Stomach smooth muscle (tissue), 2 donors: ENCODE measurements around the gene KCNV2.

Source experiments
- H3K27ac ChIP-seq: one replicate; pipeline ENCODE4 v1.7.0; 2013; ENCODE audit warnings: mild to moderate bottlenecking, low read length, inconsistent platforms
- H3K27me3 ChIP-seq, 2 donors: one replicate each; pipeline ENCODE4 v1.7.0; 2013; ENCODE audit warnings: low read length in 2 of 2; ENCODE audit not compliant: insufficient read depth in 2 of 2, control insufficient read depth in 1 of 2
- H3K36me3 ChIP-seq, 2 donors: one replicate each; pipeline ENCODE4 v1.7.0; 2013; ENCODE audit warnings: low read length in 2 of 2; ENCODE audit not compliant: control insufficient read depth in 2 of 2, insufficient read depth in 2 of 2
- H3K4me1 ChIP-seq: one replicate; pipeline ENCODE4 v1.7.0; 2013; ENCODE audit warnings: low read length; ENCODE audit not compliant: control insufficient read depth, insufficient read depth
- H3K4me3 ChIP-seq, 2 donors: one replicate each; pipeline ENCODE4 v1.7.0; 2013; ENCODE audit warnings: low read length in 2 of 2
- H3K9ac ChIP-seq, 2 donors: one replicate each; pipeline ENCODE4 v1.7.0; 2013; ENCODE audit warnings: low read length in 2 of 2, mild to moderate bottlenecking in 1 of 2
- H3K9me3 ChIP-seq, 2 donors: one replicate each; pipeline ENCODE4 v1.7.0; 2013; ENCODE audit warnings: low read length in 2 of 2; ENCODE audit not compliant: control insufficient read depth in 2 of 2
- donor health status: healthy.
- donor health status: Pancreatic carcinoma.

Gene KCNV2

DNA sequence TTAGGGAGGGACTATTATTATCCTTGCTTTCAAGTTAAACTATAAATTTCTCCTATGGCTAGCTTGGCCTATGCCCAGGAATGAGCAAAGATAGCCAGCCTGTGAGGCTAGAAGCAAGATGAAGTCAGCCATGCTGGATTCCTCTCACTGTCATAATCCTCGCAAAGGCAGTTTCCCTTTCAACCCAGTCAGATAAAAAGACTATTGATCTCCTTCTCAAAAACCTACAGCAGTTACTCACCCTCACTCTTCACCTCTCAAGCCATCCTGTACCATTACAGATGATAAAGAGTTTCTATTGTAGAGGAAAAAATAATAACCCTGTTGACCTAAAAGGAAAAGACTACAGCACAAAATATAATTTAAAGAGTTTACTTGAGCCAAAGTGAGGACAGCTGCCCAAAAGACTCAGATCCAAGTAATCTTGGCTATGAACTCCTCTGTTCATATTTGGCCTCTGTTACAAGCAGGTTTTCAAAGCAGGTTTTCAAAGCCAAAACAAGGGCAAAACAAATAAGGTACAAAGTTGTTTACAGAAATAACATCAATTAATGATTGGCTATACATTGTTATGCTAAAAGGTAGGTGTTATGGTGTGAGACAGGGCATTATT, 41.7 kb downstream of the KCNV2 start:
- H3K27me3 ChIP-seq = no peaks in the 10 kb centered on the region
- H3K9me3 ChIP-seq = no peaks in the 10 kb centered on the region
- no peak overlapping the region for H3K9ac ChIP-seq
- H3K36me3 ChIP-seq = peaks cover 0 to 3% of the 10 kb centered on the region in 2 donors
- H3K4me3 ChIP-seq = no peak overlapping the region
- no peak overlapping the region for H3K27ac ChIP-seq
- H3K4me1 ChIP-seq = no peaks in the 10 kb centered on the region

GRCh38 chr9:2761424-2761823, 44.1 kb downstream of the KCNV2 start:
- no peak overlapping the region for H3K27ac ChIP-seq
- H3K4me3 ChIP-seq = no peak overlapping the region
- peaks cover 0 to 3% of the 10 kb centered on the region in 2 donors for H3K36me3 ChIP-seq
- no peak overlapping the region for H3K9ac ChIP-seq
- no peaks in the 10 kb centered on the region for H3K27me3 ChIP-seq
- no peaks in the 10 kb centered on the region for H3K4me1 ChIP-seq
- H3K9me3 ChIP-seq = no peaks in the 10 kb centered on the region

DNA sequence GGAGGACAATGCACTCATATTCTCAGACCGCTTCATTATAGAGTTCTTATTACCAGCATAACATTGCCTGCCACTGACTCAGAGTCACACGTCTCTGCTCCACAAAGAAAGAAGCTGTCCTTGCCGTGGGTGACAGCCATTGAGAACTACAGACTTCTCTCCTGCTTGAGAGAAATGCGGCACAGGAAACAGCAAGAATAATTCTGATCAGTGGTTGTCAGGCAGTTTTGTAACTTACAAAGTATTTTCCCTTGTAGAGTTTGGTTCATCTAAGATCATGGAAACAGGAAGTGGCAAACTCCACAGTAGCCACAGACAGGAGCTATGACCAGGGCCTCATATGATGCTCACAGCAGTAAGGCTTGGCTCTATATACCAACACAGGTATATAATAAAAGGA, 47.0 kb downstream of the KCNV2 start:
- peaks cover 4 to 7% of the 10 kb centered on the region in 2 donors for H3K36me3 ChIP-seq
- H3K27me3 ChIP-seq = no peaks in the 10 kb centered on the region
- H3K9ac ChIP-seq = no peak overlapping the region
- H3K27ac ChIP-seq = no peak overlapping the region
- no peaks in the 10 kb centered on the region for H3K9me3 ChIP-seq
- no peaks in the 10 kb centered on the region for H3K4me1 ChIP-seq
- H3K4me3 ChIP-seq = no peak overlapping the region

DNA sequence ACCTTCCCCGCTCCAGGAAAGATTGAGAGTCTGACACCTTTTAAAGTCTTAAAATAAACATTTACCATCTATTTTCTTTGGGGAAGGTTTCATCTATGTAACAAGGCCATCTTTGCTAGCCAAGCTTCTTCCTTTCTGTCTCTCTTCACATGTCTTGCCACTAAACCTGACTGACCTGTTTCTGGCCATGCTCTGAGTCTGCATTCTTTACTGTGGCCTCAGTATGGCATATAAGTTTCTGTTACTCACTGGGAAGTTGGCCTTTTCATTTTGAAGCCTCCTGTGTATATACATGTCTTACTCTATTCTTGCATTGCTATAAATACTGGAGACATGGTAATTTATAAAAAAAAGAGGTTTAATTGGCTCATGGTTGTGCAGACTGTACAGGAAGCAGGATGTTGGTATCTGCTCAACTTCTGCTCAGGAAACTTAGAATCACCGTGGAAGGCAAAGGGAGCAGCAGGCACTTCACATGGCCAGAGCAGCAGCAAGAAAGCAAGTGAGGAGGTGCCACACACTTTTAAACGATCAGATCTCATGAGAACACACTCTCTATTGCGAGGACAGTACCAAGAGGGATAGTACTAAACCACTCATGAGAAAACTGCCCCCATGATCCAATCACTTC, 48.1 kb downstream of the KCNV2 start:
- Histone ChIP-seq H3K27me3 (no peaks in the 10 kb centered on the region), H3K36me3 (peaks cover 7 to 11% of the 10 kb centered on the region in 2 donors), H3K27ac (no peak overlapping the region), H3K9me3 (no peaks in the 10 kb centered on the region), H3K9ac (no peak overlapping the region), H3K4me1 (no peaks in the 10 kb centered on the region), H3K4me3 (no peak overlapping the region)

DNA sequence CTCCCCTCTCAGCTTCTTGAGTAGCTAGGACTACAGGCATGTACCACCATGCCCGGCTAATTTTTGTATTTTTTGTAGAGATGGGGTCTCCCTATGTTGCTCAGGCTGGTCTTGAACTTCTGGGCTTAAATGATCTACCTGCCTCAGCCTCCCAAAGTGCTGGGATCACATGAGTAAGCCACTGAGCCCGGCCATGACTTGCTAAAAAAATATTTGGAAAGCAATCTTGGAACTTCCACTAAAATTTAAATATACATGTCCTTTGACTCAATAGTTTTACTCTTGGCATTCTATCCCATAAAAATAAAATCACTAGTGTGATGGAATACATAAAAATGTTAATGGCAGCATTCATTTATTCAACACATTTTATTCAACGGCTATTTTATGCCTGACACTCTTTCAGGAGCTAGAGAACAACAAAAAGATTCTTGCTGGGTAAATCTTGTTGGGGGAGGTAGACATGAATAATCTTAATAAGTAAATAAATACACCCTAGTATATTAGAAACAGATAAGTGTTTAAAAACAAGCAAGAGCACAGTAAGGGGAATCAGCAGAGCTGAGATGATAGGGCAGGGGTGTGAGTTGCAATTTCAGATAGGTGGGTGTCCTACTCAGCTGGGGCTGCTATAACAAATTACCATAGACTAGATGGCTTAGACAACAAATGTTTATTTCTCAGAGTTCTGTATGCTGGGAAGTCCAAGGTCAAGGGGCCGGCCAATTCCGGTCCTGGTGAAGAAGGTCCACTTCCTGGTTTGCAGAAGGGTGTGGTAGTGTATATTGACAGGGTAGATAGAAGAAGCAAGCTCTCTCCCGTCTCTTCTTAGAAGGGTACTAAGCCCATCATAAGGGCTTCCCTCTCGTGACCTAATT, 50.7 kb downstream of the KCNV2 start:
- no peaks in the 10 kb centered on the region for H3K27me3 ChIP-seq
- H3K4me3 ChIP-seq = no peak overlapping the region
- no peaks in the 10 kb centered on the region for H3K4me1 ChIP-seq
- H3K9ac ChIP-seq = no peak overlapping the region
- peaks cover 2 to 3% of the 10 kb centered on the region in 2 donors for H3K9me3 ChIP-seq
- peaks cover 9 to 18% of the 10 kb centered on the region in 2 donors for H3K36me3 ChIP-seq
- no peak overlapping the region for H3K27ac ChIP-seq

GRCh38 chr9:2771087-2771486, 53.8 kb downstream of the KCNV2 start:
- no peak overlapping the region for H3K4me3 ChIP-seq
- H3K27me3 ChIP-seq = no peaks in the 10 kb centered on the region
- peaks cover 3 to 5% of the 10 kb centered on the region in 2 donors for H3K9me3 ChIP-seq
- no peaks in the 10 kb centered on the region for H3K4me1 ChIP-seq
- no peak overlapping the region for H3K27ac ChIP-seq
- H3K9ac ChIP-seq = no peak overlapping the region
- H3K36me3 ChIP-seq = peaks cover 12 to 23% of the 10 kb centered on the region in 2 donors

GRCh38 chr9:2771661-2772060, 54.4 kb downstream of the KCNV2 start:
- Histone ChIP-seq H3K27ac (no peak overlapping the region), H3K27me3 (no peaks in the 10 kb centered on the region), H3K36me3 (peaks cover 12 to 23% of the 10 kb centered on the region in 2 donors), H3K4me1 (no peaks in the 10 kb centered on the region), H3K4me3 (no peak overlapping the region), H3K9me3 (peaks cover 3 to 5% of the 10 kb centered on the region in 2 donors), H3K9ac (no peak overlapping the region)

GRCh38 chr9:2777454-2777853, 60.1 kb downstream of the KCNV2 start:
- Histone ChIP-seq H3K4me3 (no peak overlapping the region), H3K36me3 (peaks cover 14 to 25% of the 10 kb centered on the region in 2 donors), H3K9me3 (peaks cover 3 to 13% of the 10 kb centered on the region in 2 donors), H3K27me3 (no peaks in the 10 kb centered on the region), H3K4me1 (no peaks in the 10 kb centered on the region), H3K9ac (no peak overlapping the region), H3K27ac (no peak overlapping the region)

DNA sequence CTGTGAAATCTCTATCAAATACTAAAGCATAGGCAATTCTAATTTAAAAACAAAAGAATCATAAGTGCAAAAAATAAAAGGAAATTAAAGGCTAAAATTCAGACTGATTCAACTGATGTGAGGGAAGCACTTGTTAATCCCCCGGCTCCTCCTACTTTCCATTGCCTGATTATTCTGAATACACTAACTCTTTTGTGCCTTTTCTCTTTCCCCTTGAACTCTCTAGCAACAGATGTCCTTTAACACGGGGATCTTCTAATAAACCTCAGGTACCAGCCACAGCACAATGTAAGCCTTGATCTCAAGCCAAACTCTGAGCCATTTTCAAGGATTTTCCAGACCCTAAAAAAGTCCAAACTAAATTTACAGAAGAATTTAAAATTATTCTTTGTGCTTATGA, 61.5 kb downstream of the KCNV2 start:
- Histone ChIP-seq H3K9me3 (peaks cover 0 to 7% of the 10 kb centered on the region in 2 donors), H3K9ac (no peak overlapping the region), H3K4me3 (no peak overlapping the region), H3K27ac (no peak overlapping the region), H3K36me3 (peaks cover 11 to 15% of the 10 kb centered on the region in 2 donors), H3K27me3 (no peaks in the 10 kb centered on the region), H3K4me1 (no peaks in the 10 kb centered on the region)
